CD4-positive, alpha-beta T cell treated with Interleukin-6 at 100 ng/mL for 8 hours (primary cell): ENCODE measurements around the gene AGBL3.
A peak's percentile ranks its signal among the peaks of the same experiment; 100 is the strongest.
"Not testable (repeated sequence)": the region's sequence is repeated elsewhere in the genome, so short reads cannot be mapped to it uniquely, and the experiment has no call there.

Source experiments
- DNase-seq: peaks from one replicate; pipeline ENCODE4 v3.0.0-alpha.2; 2020; ENCODE audit warnings: mixed read lengths, low spot score

AGBL3 gene

GRCh38 chr7:135076882-135077281 lies 90.6 kb downstream of the AGBL3 start:
- no peak for DNase-seq

- DNase-seq, result no peak
Observed at GRCh38 chr7:135077642-135078041, 91.3 kb downstream of the AGBL3 start.

GRCh38 chr7:135078051-135078450 lies 91.7 kb downstream of the AGBL3 start:
- no peak for DNase-seq

- no peak for DNase-seq
Observed at GRCh38 chr7:135079068-135079467, 92.8 kb downstream of the AGBL3 start.

DNA sequence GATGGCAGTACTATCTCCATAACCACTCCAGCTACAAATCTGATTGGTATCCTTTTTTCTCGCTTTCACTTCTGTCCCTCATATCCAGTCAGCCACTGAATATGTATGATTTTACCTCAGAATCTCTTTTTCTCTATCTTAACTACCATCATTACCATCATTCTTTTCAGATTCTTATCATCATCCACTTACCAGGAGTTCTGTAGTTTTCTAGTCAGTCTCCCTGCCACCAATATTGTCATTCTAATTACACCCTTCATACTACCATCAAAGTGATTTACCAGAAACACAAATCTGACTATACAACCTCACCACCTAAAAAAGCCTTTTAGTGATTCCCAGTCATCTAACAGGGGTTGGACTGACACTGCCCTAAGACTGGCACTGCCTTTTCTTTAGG lies 96.7 kb downstream of the AGBL3 start:
- no peak for DNase-seq

DNA sequence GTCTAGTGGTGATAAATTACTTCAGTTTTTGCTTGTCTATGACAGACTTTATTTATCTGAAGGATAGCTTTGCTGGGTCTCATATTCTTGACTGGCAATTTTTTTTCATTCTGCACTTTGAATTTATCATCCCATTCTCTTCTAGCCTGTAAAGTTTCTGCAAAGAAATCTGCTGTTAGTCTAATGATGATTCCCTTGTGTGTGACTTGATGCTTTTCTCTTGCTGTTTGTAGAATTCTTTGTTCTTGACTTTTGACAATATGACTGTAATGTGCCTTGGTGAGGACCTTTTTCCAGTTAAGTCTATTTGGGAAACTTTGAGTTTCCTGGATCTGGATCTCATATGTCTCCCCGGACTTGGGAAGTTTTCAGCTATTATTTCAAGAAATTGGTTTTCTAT lies 102.3 kb downstream of the AGBL3 start:
- DNase-seq, result no peak

GRCh38 chr7:135091717-135092116 lies 105.4 kb downstream of the AGBL3 start:
- DNase-seq, result no peak

DNA sequence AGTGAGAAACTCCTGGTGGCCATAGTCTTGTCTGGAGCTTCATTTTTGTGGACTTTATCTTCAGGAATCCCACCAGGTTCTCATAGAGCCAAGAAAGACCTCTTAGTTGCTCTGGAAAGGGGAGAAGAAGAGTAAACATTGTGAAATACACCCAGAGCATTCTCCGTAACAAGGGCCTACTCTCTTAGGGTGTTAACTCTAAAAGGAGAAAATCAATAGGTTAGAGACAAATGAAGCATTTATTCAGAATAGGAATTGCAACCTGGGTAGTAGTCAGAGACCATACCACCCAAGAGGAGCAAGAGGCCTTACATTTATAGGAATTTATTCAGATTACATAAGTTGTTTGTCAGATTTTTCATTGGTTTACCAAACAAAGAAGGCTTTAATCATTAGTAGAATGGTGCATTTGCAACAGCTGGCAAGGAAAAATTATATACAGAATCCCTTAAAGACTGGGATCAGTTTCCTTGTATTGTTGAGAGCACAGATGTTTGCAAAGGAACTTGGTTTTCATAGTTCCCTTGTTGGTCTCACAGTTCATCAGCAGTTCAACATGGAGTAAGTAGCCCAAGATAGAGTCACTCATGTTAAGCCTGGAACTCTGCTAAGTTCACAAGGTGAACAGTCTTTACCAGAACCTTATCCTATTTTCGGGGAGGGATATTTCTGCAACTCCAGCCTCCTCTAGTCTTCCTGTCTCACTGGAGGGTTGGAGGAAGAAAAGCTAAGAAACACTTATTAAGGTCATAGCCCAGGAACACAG lies 108.3 kb downstream of the AGBL3 start:
- DNase-seq, result no peak

- DNase-seq, result no peak
Observed at GRCh38 chr7:135095450-135095849, 109.1 kb downstream of the AGBL3 start.

- DNase-seq, result no peak
Observed at GRCh38 chr7:135098391-135098790, 112.1 kb downstream of the AGBL3 start.

DNA sequence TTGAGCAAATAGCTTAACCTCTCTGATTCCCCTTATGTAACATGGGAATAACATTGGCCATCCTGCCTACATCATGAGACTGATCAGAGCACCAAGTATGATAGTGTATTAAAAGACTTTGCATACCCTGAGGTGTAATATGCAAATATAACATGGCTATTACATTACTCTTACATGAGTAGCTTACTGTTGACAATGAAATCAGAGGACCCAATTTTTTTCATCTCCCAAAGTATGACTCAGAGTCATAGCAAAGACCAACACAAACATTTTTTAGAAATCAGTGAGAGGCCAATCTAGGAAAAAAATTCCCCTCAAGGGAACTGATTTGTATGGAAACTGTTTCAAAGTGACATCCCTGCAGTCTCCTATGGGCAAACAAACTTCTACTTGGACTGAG lies 114.5 kb downstream of the AGBL3 start:
- DNase-seq, result no peak

DNA sequence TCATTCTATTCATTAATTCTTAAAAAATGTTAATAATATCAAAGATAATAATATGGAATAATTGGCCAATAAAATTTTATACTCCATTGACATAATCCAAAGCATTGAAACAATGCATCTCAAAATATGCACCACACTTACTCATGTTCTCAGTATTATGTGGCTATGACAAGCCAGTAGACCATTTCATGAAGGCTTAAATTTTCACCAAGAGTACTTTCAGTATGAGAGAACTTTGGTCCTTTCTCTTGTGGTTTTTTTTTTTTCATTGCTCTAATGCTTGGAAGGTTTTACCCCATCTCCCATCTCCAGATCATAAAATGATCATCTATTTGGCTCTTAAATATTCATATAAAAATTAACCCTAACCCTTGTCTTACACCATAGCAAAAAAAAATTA lies 116.1 kb downstream of the AGBL3 start:
- no peak for DNase-seq

DNA sequence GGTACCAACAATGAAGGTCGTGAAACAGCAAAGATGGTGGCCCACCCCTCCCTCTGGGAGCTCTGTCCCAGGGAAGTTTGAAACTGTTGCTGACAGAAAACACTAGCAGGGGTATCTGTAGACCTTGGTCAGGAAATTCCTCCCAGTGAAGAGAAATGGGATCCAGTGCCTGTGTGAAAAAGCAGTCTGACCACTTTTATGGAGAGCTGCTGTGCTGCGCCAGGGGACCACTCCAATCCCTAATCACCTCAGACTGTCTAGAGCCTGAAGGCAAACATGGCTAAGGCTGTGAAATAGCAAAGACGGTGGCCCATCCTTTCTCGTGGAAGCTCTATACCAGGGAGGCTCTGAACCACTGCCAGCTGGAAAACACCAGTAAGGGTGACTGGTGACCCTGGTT lies 123.3 kb downstream of the AGBL3 start:
- no peak for DNase-seq

- DNase-seq, result no peak
Observed at GRCh38 chr7:135109976-135110375, 123.7 kb downstream of the AGBL3 start.

DNA sequence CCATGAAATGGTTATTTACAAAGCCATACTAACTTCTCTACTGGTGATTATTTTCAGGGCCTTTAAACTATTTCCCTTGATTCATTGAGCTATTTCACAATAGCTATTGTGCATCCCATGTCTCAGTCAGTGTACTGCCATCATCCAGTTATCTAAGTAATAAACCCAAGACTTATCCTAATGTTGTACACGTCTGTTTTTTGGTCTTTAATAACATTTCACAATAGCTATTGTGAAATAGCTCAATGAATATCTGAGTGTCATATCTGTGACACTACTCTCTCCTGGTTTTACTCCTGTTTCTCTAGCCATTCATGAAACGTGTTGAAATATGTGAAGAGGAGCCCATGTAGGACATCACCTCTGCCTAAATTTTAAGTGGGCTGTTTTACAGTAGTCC lies 125.1 kb downstream of the AGBL3 start:
- DNase-seq, result no peak

DNA sequence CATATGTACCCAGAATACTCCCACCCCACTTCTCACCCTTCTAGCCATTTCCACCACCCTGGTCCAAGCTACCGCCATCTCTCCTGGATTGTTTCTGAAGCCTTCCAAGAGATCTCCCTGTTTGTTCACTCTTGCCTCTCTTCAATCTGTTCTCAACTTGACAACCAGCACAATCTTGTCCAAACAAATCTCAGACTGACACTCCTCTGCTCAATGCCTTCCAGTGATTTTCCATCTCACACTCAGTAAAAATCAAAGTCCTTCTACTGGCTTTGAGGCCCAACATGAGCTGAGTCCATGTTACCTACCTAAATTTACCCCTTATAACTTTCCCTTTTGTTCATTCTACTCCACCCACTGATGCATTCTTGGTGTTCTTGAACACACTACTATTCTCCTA lies 128.3 kb downstream of the AGBL3 start:
- no peak for DNase-seq

DNA sequence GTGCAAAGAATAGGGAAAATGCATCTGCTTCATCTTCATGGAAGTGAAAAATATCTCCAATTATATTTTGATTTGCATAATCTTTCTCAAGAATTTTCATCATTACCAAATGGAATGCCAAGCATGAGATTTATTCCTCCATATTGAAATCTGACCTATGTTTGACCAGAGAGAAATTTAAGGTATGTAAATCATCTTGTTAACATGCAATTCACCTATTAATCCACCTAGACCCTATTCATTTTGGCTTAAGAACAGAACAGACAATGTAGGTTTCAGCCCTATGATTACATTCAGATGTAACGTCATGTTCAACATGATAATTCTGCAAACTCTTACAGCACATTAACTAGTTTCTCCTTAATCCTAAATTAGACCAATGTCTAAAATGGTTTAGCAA lies 130.8 kb downstream of the AGBL3 start:
- DNase-seq, result no peak

DNA sequence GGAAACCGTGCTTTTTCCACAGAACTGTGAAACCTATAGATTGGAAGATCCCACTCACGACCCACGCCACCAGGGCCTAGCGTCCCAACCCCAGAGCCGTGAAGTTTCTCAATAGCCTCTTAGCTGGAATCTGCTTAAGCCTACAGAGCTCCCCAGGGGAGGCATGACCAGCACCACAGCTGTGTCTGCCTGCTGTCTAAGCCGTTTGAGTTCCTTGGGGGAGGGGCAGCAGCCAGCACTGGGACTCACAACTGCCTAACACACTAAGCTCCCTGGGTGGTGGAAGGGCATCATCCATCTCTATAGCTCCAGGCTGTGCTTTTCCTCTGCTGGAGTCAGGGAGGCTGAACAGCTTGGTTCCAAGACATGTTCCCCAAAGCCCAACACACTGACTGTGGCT lies 135.6 kb downstream of the AGBL3 start:
- DNase-seq, result no peak

DNA sequence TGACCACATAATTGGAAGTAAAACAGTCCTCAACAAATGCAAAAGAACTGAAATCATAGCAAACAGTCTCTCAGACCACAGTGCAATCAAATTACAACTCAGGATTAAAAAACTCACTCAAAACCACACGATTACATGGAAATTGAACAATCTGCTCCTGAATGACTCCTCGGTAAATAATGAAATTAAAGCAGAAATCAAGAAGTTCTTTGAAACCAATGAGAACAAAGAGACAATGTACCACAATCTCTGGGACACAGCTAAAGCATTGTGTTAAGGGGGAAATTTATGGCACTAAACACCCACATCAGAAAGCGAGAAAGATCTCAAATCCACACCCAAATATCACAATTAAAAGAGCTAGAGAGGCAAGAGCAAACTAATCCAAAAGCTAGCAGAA lies 138.3 kb downstream of the AGBL3 start:
- not testable (repeated sequence) for DNase-seq

- no peak for DNase-seq
Observed at GRCh38 chr7:135128931-135129330, 142.6 kb downstream of the AGBL3 start.

DNA sequence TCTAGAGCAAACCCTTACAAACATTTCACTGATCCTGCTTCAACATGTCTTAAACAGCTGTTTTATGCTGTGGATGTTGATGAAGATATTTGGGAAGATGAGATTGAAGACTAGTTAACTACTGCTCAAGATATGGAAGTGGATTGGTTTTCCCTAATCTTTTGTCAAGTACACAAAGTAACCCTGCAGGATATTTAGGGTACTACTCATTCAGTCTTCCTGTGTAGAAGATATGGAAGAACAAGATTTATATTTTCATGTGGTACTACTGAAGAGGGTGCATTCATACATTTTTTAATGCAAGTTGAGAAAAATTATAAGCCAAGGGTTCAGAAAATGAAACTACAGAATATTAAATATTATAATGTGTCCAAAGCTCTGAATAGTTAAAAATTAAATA lies 143.3 kb downstream of the AGBL3 start:
- no peak for DNase-seq

DNA sequence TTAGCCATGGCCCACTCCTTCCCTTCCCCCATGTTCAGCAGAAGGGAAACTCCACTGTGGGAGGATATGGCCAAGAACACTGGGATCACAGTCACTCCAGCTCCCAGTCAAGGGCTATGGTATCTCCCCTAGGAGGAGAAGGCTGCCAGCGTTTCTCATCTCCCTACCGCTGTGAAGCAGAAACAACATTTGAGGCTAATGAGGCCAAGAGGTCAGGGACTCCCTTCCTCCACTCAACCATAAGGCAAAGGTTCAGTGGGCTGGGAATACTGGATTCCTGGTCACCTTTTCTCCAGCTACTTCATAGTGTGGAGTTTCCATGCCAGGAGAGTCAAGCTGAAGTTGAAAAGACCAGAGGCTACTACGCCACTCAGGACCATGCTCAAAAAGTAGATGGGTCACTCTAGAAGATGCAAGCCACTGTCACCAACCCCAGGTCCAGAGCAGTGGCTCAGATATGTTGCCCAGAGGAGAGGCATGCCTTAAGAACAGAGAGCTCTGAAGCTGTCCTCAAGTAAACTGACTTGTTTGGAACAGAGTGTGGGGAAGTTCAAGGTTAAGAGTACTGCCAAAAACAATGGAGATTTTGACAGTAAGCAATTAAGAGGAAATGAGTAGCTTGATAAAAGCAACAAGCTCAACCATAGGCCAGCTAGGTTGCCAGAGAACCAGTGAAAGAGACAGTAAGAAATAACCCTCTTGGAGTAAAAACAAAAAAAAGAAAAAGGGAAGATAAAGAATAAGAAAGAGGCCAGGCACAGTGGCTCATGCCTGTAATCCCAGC lies 157.8 kb downstream of the AGBL3 start:
- no peak for DNase-seq

DNA sequence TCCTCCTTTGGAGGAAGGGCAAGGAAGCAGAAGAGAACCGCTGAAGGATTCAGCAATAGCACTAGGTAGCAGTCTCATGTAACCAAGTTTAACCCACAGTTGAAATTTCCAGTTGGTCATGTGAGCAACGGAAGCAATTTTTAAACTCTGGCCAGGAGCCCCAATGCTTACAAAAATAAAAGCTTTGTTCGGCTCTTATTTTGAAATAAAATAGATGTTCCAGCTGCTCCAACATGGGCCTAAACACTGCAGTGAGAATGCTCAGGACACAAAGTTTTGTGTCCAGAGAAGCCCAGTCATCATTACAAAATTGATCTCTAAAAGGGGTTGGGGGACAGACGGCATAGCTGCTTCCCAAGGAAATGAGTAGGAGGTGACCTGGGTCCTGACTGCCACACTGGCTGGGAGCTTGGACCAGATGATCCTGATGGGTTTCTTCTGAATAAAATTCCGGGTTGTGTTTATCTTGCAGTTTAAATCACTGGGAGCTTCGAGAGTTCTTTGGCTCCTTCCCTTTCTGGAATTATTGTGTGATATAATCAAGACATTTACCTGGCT lies 161.1 kb downstream of the AGBL3 start:
- DNase-seq, result peak; percentile 37
